ENCODE measurements around the gene ATP13A4.

ATP13A4 gene

GRCh38 chr3:193387596-193387995 lies 167.1 kb downstream of the ATP13A4 start:
- DNase-seq: no peak

GRCh38 chr3:193378706-193379105 lies 176.0 kb downstream of the ATP13A4 start, which contains the start of gene ATP13A5:
TSS of gene ATP13A5 (minus strand) at chr3:193378753. CDS start at chr3:193378725, 28 bp downstream.
- DNase-seq: no peak

- DNase-seq: no peak
These were observed 177.1 kb downstream of the ATP13A4 start for GRCh38 chr3:193377591-193377990.

- DNase-seq: no peak
These were observed 179.1 kb downstream of the ATP13A4 start for GRCh38 chr3:193375614-193376013.

- no peak for DNase-seq
These were observed 181.9 kb downstream of the ATP13A4 start for GRCh38 chr3:193372783-193373182.

- no peak for DNase-seq
These were observed 186.8 kb downstream of the ATP13A4 start for GRCh38 chr3:193367868-193368267.

GRCh38 chr3:193357291-193357690 lies 197.4 kb downstream of the ATP13A4 start:
- no peak for DNase-seq

- DNase-seq: no peak
These were observed 200.3 kb downstream of the ATP13A4 start for GRCh38 chr3:193354423-193354822.
